Fibroblast of lung (primary cell): ENCODE data around the gene KEL.

Experiments
- EZH2 ChIP-seq: IDR thresholded peaks from 2 replicates; pipeline ENCODE4 v1.5.1; 2012; ENCODE audit warnings: low read length, control low read depth, mild to moderate bottlenecking; ENCODE audit errors: missing control alignments
- TF ChIP-seq, protein P1 (sequence below), 2 donors: IDR thresholded peaks in 1 of 2; conservative IDR thresholded peaks in 1 of 2; 1 replicate in 1 of 2; 2 replicates in 1 of 2; pipeline ENCODE4 v1.5.1; 2011 to 2012; ENCODE audit warnings: low read length in 2 of 2, control low read depth in 1 of 2, inconsistent platforms in 1 of 2, low read depth in 1 of 2, mild to moderate bottlenecking in 1 of 2

DNA sequence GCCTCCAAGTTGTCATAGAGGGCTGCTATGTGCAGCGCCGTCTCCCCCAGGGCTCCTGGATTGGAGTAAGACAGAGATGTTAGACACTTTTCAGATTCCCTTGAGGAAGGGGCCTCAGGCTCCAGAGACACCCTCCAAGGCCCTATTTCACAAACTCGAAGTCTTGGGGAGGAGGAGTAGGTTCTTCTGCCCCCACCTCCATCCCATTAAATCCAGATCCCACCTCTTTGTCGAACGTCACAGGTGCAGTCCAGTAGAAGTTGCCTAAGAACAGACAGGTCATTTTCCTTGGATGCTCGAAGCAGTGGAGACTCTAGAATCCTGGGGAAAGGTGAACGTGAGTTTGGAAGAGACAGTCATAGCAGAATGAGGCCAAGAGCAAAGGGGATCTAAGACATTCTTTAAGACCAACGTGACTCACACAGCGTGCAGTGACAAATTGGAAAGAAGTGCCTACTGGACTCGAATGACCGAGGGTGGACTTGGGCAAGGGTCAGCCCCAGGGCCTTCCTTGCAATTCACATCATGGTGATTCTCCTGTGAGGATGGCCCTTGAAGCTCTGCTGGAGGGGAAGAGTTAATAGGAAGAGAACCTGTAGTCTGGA lies 31.9 kb downstream of the KEL start:
- no peak for TF ChIP-seq EZH2
- TF ChIP-seq, protein P1, sequence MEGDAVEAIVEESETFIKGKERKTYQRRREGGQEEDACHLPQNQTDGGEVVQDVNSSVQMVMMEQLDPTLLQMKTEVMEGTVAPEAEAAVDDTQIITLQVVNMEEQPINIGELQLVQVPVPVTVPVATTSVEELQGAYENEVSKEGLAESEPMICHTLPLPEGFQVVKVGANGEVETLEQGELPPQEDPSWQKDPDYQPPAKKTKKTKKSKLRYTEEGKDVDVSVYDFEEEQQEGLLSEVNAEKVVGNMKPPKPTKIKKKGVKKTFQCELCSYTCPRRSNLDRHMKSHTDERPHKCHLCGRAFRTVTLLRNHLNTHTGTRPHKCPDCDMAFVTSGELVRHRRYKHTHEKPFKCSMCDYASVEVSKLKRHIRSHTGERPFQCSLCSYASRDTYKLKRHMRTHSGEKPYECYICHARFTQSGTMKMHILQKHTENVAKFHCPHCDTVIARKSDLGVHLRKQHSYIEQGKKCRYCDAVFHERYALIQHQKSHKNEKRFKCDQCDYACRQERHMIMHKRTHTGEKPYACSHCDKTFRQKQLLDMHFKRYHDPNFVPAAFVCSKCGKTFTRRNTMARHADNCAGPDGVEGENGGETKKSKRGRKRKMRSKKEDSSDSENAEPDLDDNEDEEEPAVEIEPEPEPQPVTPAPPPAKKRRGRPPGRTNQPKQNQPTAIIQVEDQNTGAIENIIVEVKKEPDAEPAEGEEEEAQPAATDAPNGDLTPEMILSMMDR (conservative IDR thresholded peaks at IDR 0.05 in 1 of 2, IDR thresholded peaks at IDR 0.05 in 1 of 2; ENCODE audit: low read depth in 1 of 2, low read length in 2 of 2) = no peak
